DOHH2 (cell line): ENCODE measurements around the gene EVC.

ENCODE experiments used
- CTCF ChIP-seq: fragments of 200-600 bp; sonication (generic); IDR thresholded peaks from one replicate; pipeline ENCODE4 v1.5.1; 2014; ENCODE audit warnings: antibody characterized with exemption, mild to moderate bottlenecking, low read depth, low read length; ENCODE audit not compliant: poor library complexity, severe bottlenecking
- EZH2phosphoT487 ChIP-seq: fragments of 200-600 bp; sonication (generic); IDR thresholded peaks from 2 replicates; pipeline ENCODE4 v1.6.1; 2017; ENCODE audit warnings: borderline replicate concordance, mild to moderate bottlenecking, antibody characterized with exemption, low read length, moderate library complexity, mixed read lengths

GRCh38 chr4:5689065-5689464, 21.9 kb upstream of the EVC start:
- TF ChIP-seq CTCF (no peak), EZH2phosphoT487 (no peak)
